Measurements from ENCODE around the gene NIPAL4.

DNA sequence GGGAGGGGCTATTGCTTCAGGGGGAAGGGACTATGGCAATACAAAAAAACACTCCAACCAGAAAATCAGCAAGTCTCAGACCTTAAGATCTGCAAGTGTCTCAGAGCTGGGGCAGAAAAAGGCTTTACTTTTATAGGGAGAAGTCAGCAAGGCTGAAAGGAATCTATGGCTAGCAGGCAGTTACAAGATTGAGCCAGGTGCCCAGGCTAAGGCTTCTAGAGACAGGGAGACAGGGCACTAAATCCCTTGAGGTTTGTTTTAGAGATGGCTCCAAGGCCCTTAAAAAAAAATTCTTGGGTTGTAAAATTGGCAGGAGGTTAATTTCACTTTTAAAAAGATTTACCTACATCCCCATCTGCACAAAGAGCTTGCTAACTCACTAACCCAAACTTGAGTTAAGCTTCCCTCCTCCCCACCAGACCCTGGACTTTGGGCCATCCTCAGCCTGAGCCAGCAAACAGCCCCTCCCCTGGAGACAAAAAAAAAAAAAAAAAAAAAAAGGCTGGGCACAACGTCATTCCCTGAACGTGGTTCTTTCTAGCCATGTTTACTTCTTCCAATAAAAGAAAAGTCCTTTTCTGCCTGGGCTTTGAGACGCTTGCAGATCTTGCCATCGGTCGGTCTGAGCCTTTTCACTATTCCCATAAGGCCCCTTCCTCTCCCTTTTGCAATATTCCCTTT is 17.9 kb downstream of the NIPAL4 start:
- TF ChIP-seq POLR2A (IDR thresholded peaks at IDR 0.05): no peak
- TF ChIP-seq, protein P1, sequence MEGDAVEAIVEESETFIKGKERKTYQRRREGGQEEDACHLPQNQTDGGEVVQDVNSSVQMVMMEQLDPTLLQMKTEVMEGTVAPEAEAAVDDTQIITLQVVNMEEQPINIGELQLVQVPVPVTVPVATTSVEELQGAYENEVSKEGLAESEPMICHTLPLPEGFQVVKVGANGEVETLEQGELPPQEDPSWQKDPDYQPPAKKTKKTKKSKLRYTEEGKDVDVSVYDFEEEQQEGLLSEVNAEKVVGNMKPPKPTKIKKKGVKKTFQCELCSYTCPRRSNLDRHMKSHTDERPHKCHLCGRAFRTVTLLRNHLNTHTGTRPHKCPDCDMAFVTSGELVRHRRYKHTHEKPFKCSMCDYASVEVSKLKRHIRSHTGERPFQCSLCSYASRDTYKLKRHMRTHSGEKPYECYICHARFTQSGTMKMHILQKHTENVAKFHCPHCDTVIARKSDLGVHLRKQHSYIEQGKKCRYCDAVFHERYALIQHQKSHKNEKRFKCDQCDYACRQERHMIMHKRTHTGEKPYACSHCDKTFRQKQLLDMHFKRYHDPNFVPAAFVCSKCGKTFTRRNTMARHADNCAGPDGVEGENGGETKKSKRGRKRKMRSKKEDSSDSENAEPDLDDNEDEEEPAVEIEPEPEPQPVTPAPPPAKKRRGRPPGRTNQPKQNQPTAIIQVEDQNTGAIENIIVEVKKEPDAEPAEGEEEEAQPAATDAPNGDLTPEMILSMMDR (IDR thresholded peaks at IDR 0.05): no peak

Measured in lower leg skin (tissue), 3 donors.